ENCODE data around the gene RRBP1.

RRBP1 gene

GRCh38 chr20:17716331-17716730 lies 34.3 kb upstream of the RRBP1 start:
- Histone ChIP-seq H4K20me1 (ENCODE audit: insufficient read depth, low read length) (no peaks in the 10 kb centered on the region), H2AFZ (ENCODE audit: low read length) (no peak overlapping the region), H3K79me2 (ENCODE audit: insufficient read depth, low read length) (no peaks in the 10 kb centered on the region), H3K9me2 (ENCODE audit: low read depth, low read length) (no peaks in the 10 kb centered on the region), H3K4me3 (ENCODE audit: low read depth, low read length, poor library complexity, severe bottlenecking) (no peak overlapping the region), H3K9ac (ENCODE audit: low read length) (no peak overlapping the region), H3K36me3 (ENCODE audit: insufficient read depth, low read length) (no peaks in the 10 kb centered on the region), H3K4me2 (ENCODE audit: low read length) (no peak overlapping the region), H3F3A (ENCODE audit: insufficient read depth, low read length) (no peaks in the 10 kb centered on the region), H3K27ac (ENCODE audit: low read depth, low read length, poor library complexity, severe bottlenecking) (no peak overlapping the region), H3K4me1 (ENCODE audit: insufficient read depth, low read length, severe bottlenecking) (no peaks in the 10 kb centered on the region), H3K9me3 (ENCODE audit: low read length) (no peaks in the 10 kb centered on the region), H3K27me3 (ENCODE audit: insufficient read depth, low read length) (no peaks in the 10 kb centered on the region)
- TF ChIP-seq EZH2 (IDR thresholded peaks at IDR 0.05; ENCODE audit: borderline replicate concordance, low read length) (no peak), CTCF (IDR thresholded peaks at IDR 0.05; ENCODE audit: low read length) (no peak)

- H3K9me2 ChIP-seq (ENCODE audit: low read depth, low read length): no peaks in the 10 kb centered on the region
- H3K4me3 ChIP-seq (ENCODE audit: low read depth, low read length, poor library complexity, severe bottlenecking): no peak overlapping the region
- TF ChIP-seq CTCF (IDR thresholded peaks at IDR 0.05; ENCODE audit: low read length) (no peak), EZH2 (IDR thresholded peaks at IDR 0.05; ENCODE audit: borderline replicate concordance, low read length) (no peak)
- H3K4me2 ChIP-seq (ENCODE audit: low read length): no peak overlapping the region
- H3K9me3 ChIP-seq (ENCODE audit: low read length): no peaks in the 10 kb centered on the region
- no peaks in the 10 kb centered on the region for H4K20me1 ChIP-seq (ENCODE audit: insufficient read depth, low read length)
- no peaks in the 10 kb centered on the region for H3K27me3 ChIP-seq (ENCODE audit: insufficient read depth, low read length)
- no peaks in the 10 kb centered on the region for H3K79me2 ChIP-seq (ENCODE audit: insufficient read depth, low read length)
- H3K4me1 ChIP-seq (ENCODE audit: insufficient read depth, low read length, severe bottlenecking): no peaks in the 10 kb centered on the region
- H3K27ac ChIP-seq (ENCODE audit: low read depth, low read length, poor library complexity, severe bottlenecking): no peak overlapping the region
- H2AFZ ChIP-seq (ENCODE audit: low read length): no peak overlapping the region
- H3K9ac ChIP-seq (ENCODE audit: low read length): no peak overlapping the region
- H3K36me3 ChIP-seq (ENCODE audit: insufficient read depth, low read length): no peaks in the 10 kb centered on the region
- H3F3A ChIP-seq (ENCODE audit: insufficient read depth, low read length): no peaks in the 10 kb centered on the region
Observed at GRCh38 chr20:17715075-17715474, 33.0 kb upstream of the RRBP1 start.

GRCh38 chr20:17714597-17714996 lies 32.6 kb upstream of the RRBP1 start:
- Histone ChIP-seq H3K9ac (ENCODE audit: low read length) (no peak overlapping the region), H3K4me2 (ENCODE audit: low read length) (no peak overlapping the region), H4K20me1 (ENCODE audit: insufficient read depth, low read length) (no peaks in the 10 kb centered on the region), H3K27me3 (ENCODE audit: insufficient read depth, low read length) (no peaks in the 10 kb centered on the region), H3F3A (ENCODE audit: insufficient read depth, low read length) (no peaks in the 10 kb centered on the region), H3K36me3 (ENCODE audit: insufficient read depth, low read length) (no peaks in the 10 kb centered on the region), H3K9me3 (ENCODE audit: low read length) (no peaks in the 10 kb centered on the region), H3K9me2 (ENCODE audit: low read depth, low read length) (no peaks in the 10 kb centered on the region), H3K79me2 (ENCODE audit: insufficient read depth, low read length) (no peaks in the 10 kb centered on the region), H3K4me1 (ENCODE audit: insufficient read depth, low read length, severe bottlenecking) (no peaks in the 10 kb centered on the region), H3K27ac (ENCODE audit: low read depth, low read length, poor library complexity, severe bottlenecking) (no peak overlapping the region), H3K4me3 (ENCODE audit: low read depth, low read length, poor library complexity, severe bottlenecking) (no peak overlapping the region), H2AFZ (ENCODE audit: low read length) (no peak overlapping the region)
- TF ChIP-seq CTCF (IDR thresholded peaks at IDR 0.05; ENCODE audit: low read length): no peak
- TF ChIP-seq EZH2 (IDR thresholded peaks at IDR 0.05; ENCODE audit: borderline replicate concordance, low read length): no peak

All from OCI-LY1 (cell line).